T-helper 17 cell (primary cell): Measurements from ENCODE around the gene AK8. TPM values are rescaled to one million over a fixed set of nuclear protein-coding genes. Genes with fewer than 3 reads are reported as not detected.

Experiments
- ATAC-seq: fragments of 150-1000 bp; cut with Tn5 transposase; 2 replicates; pipeline ENCODE4 v1.10.0; 2021; ENCODE audit warnings: mild to moderate bottlenecking, moderate library complexity
- DNase-seq, 3 donors: peaks; one replicate each; pipeline versions ENCODE4 v3.0.0 to v3.0.0-alpha.2; 2020 to 2021
- H3K9me3 ChIP-seq: one replicate; pipeline ENCODE4 v1.7.0; 2013; ENCODE audit warnings: low read length, mild to moderate bottlenecking; ENCODE audit not compliant: control insufficient read depth, poor library complexity, severe bottlenecking
- H3K27ac Mint-ChIP-seq: one replicate; pipeline ENCODE4 v1.8.0; 2022; ENCODE audit warnings: mild to moderate bottlenecking, moderate library complexity, mixed read lengths
- H3K27me3 Mint-ChIP-seq: one replicate; pipeline ENCODE4 v1.8.0; 2022; ENCODE audit warnings: mixed read lengths
- H3K36me3 Mint-ChIP-seq: one replicate; pipeline ENCODE4 v1.8.0; 2022; ENCODE audit warnings: low read depth, mixed read lengths
- H3K4me1 Mint-ChIP-seq: one replicate; pipeline ENCODE4 v1.8.0; 2022; ENCODE audit warnings: mild to moderate bottlenecking, mixed read lengths
- H3K4me3 Mint-ChIP-seq: one replicate; pipeline ENCODE4 v1.8.0; 2022; ENCODE audit warnings: mild to moderate bottlenecking, moderate library complexity, mixed read lengths
- total RNA-seq, 4 donors: library from RNA in 2 of 4; stranded (reverse) in 2 of 4; gene quantifications; one replicate each; pipeline ENCODE4 v1.2.3 and lab custom pipeline; 2022 to 2026

The AK8 gene
- total RNA-seq, 2 donors from 2014 or later, result 0.32 TPM; not detected in 1

DNA sequence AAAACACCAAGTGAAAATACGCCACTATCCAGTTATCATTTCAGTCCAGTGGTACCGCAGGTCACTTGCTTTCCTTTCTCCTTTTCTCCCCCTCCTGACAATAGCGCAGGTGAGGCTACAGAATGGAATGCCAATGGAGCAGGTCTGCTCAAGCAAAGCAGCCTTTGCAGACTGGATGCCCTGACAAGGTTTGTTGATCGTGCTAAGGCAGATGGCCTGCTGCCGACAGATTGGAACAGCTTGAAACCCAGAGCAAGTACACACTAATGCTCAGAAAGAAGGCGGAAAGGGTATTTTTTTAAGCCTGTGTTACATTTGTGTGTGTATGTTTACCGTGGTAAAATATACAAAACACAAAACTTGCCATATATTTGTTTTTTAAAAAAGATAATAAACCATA lies 20.0 kb upstream of the AK8 start:
- no peak for DNase-seq
- Mint-ChIP-seq H3K4me1 (peaks cover 3% of the 10 kb centered on the region), H3K27me3 (no peaks in the 10 kb centered on the region), H3K27ac (no peak overlapping the region), H3K36me3 (peaks cover 4% of the 10 kb centered on the region), H3K4me3 (no peak overlapping the region)
- no peaks in the 10 kb centered on the region for H3K9me3 ChIP-seq
- no peak for ATAC-seq

DNA sequence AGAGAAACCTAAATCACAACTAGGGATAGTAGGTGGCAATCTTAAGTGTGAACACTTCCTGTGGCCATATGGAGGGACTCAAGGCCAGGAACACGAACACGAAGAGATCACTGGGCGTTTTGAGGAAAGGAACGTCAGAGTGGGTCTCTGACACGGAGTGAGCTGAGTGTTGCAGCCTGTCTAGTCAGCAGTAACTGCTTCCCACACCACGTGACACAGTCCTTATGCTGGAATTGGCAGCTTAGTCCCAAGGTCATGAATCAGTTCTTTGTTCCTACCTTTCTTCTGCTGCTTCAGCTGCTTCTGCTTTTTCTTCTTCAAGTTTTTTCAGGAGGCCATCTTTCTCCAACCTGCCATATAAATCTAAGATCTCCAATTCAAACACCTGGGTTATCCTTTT lies 18.8 kb upstream of the AK8 start:
- Mint-ChIP-seq H3K27ac (no peak overlapping the region), H3K4me1 (no peaks in the 10 kb centered on the region), H3K36me3 (peaks cover 4% of the 10 kb centered on the region), H3K27me3 (no peaks in the 10 kb centered on the region), H3K4me3 (no peak overlapping the region)
- DNase-seq (no peak), ATAC-seq (no peak)
- H3K9me3 ChIP-seq, result no peaks in the 10 kb centered on the region

GRCh38 chr9:132896264-132896663 lies 18.2 kb upstream of the AK8 start:
- no peaks in the 10 kb centered on the region for H3K9me3 ChIP-seq
- H3K4me3 Mint-ChIP-seq, result no peak overlapping the region
- no peaks in the 10 kb centered on the region for H3K27me3 Mint-ChIP-seq
- H3K36me3 Mint-ChIP-seq, result peaks cover 4% of the 10 kb centered on the region
- no peak overlapping the region for H3K27ac Mint-ChIP-seq
- no peak for ATAC-seq
- no peak for DNase-seq
- H3K4me1 Mint-ChIP-seq, result no peaks in the 10 kb centered on the region

- DNase-seq (no peak), ATAC-seq (no peak)
- Mint-ChIP-seq H3K4me1 (no peaks in the 10 kb centered on the region), H3K36me3 (peaks cover 4% of the 10 kb centered on the region), H3K27me3 (no peaks in the 10 kb centered on the region), H3K27ac (no peak overlapping the region), H3K4me3 (no peak overlapping the region)
- H3K9me3 ChIP-seq, result no peaks in the 10 kb centered on the region
These were observed 17.1 kb upstream of the AK8 start for GRCh38 chr9:132894862-132895835.

- no peak overlapping the region for H3K27ac Mint-ChIP-seq
- no peak for ATAC-seq
- no peaks in the 10 kb centered on the region for H3K27me3 Mint-ChIP-seq
- H3K36me3 Mint-ChIP-seq, result peaks cover 4% of the 10 kb centered on the region
- no peak overlapping the region for H3K4me3 Mint-ChIP-seq
- H3K4me1 Mint-ChIP-seq, result no peaks in the 10 kb centered on the region
- H3K9me3 ChIP-seq, result no peaks in the 10 kb centered on the region
- no peak for DNase-seq
These were observed 16.3 kb upstream of the AK8 start for GRCh38 chr9:132894346-132894745.

- DNase-seq, result no peak
- peaks cover 4% of the 10 kb centered on the region for H3K36me3 Mint-ChIP-seq
- ATAC-seq, result no peak
- H3K4me3 Mint-ChIP-seq, result no peak overlapping the region
- no peak overlapping the region for H3K27ac Mint-ChIP-seq
- no peaks in the 10 kb centered on the region for H3K27me3 Mint-ChIP-seq
- peaks cover 3% of the 10 kb centered on the region for H3K4me1 Mint-ChIP-seq
- no peaks in the 10 kb centered on the region for H3K9me3 ChIP-seq
These were observed 14.3 kb upstream of the AK8 start for GRCh38 chr9:132892400-132892799.

- H3K27ac Mint-ChIP-seq, result no peak overlapping the region
- no peak overlapping the region for H3K4me3 Mint-ChIP-seq
- no peaks in the 10 kb centered on the region for H3K36me3 Mint-ChIP-seq
- no peaks in the 10 kb centered on the region for H3K9me3 ChIP-seq
- ATAC-seq (no peak), DNase-seq (no peak)
- peaks cover 3% of the 10 kb centered on the region for H3K4me1 Mint-ChIP-seq
- H3K27me3 Mint-ChIP-seq, result no peaks in the 10 kb centered on the region
These were observed 10.1 kb upstream of the AK8 start for GRCh38 chr9:132888151-132888550.

- no peaks in the 10 kb centered on the region for H3K27me3 Mint-ChIP-seq
- H3K9me3 ChIP-seq, result no peaks in the 10 kb centered on the region
- no peak overlapping the region for H3K27ac Mint-ChIP-seq
- peaks cover 3% of the 10 kb centered on the region for H3K4me1 Mint-ChIP-seq
- H3K4me3 Mint-ChIP-seq, result no peak overlapping the region
- DNase-seq (no peak), ATAC-seq (no peak)
- H3K36me3 Mint-ChIP-seq, result no peaks in the 10 kb centered on the region
These were observed 9.4 kb upstream of the AK8 start for GRCh38 chr9:132887181-132888120.

DNA sequence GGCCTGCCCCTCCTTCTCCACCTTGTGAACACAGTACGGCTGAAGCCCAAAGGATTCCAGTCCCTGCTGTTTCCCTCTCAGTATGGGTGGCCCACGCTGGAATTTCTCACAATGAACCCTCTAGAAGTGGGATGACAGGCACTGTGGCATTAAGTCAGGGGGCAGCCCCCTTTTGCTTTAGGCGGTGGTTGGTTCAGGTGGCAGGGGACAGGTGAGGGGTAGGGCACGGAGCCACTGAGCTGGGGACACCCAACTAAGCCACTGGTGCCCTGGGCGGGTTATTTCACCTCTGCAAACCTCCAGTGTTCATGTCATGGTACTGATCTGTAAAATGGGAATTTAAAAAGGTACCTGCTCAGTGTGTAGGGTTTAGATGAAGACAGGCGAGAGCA lies 8.2 kb upstream of the AK8 start:
- Mint-ChIP-seq H3K4me1 (peaks cover 3% of the 10 kb centered on the region), H3K36me3 (no peaks in the 10 kb centered on the region), H3K4me3 (no peak overlapping the region), H3K27ac (no peak overlapping the region), H3K27me3 (no peaks in the 10 kb centered on the region)
- H3K9me3 ChIP-seq, result no peaks in the 10 kb centered on the region
- no peak for ATAC-seq
- DNase-seq, result no peak

GRCh38 chr9:132885720-132886333 lies 7.7 kb upstream of the AK8 start:
- H3K36me3 Mint-ChIP-seq, result no peaks in the 10 kb centered on the region
- ATAC-seq (no peak), DNase-seq (no peak)
- H3K4me3 Mint-ChIP-seq, result no peak overlapping the region
- H3K9me3 ChIP-seq, result no peaks in the 10 kb centered on the region
- H3K27me3 Mint-ChIP-seq, result no peaks in the 10 kb centered on the region
- peaks cover 3% of the 10 kb centered on the region for H3K4me1 Mint-ChIP-seq
- H3K27ac Mint-ChIP-seq, result no peak overlapping the region

DNA sequence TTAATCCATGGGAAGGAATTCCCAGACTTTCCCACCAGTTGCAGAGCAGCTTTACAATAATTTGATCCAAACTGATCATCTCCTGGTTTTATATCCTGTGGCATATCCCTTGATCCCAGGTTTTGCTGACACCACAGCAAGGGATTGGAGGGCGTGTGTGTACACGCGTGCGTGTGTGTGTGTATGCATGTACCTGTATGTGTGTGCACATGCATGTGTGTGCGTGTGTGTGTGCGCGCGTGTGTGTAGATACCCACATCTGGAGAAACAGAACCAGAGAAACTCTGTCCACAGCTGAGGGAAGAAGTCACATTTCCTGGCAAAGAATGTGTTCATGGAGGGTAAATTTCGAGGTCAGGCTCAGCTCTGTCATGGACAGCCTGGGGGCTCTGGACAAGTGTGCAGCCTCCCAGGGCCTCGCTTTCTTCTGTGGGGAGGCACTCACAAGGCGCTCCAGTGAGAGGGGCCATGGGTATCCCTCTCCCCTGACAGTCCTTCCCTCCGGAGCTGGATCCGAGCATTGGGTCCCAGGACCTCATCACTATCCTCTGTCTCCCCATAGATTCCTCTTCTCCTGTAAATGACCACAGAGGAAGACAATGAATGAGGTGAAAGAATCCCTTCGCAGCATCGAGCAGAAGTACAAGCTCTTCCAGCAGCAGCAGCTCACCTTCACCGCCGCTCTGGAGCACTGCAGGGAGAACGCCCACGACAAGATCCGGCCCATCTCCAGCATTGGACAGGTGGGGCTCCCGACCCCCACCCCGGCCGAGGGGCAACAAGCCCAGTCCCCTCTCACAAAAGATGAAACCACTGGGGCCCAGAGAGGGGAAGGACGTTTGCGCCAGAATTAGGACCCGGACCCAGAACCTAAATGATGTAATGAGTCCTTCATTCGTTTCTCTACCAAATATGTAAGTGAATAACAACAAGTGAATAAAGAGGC lies 5.5 kb upstream of the AK8 start:
- ATAC-seq (no peak), DNase-seq (no peak)
- Mint-ChIP-seq H3K36me3 (no peaks in the 10 kb centered on the region), H3K27me3 (no peaks in the 10 kb centered on the region), H3K4me3 (no peak overlapping the region), H3K4me1 (peaks cover 3% of the 10 kb centered on the region), H3K27ac (no peak overlapping the region)
- H3K9me3 ChIP-seq, result no peaks in the 10 kb centered on the region

GRCh38 chr9:132882616-132883015 lies 4.5 kb upstream of the AK8 start:
- H3K27me3 Mint-ChIP-seq, result no peaks in the 10 kb centered on the region
- no peaks in the 10 kb centered on the region for H3K9me3 ChIP-seq
- DNase-seq (no peak), ATAC-seq (no peak)
- H3K36me3 Mint-ChIP-seq, result no peaks in the 10 kb centered on the region
- H3K27ac Mint-ChIP-seq, result no peak overlapping the region
- H3K4me3 Mint-ChIP-seq, result no peak overlapping the region
- H3K4me1 Mint-ChIP-seq, result peaks cover 3% of the 10 kb centered on the region
